RWPE2 (cell line): ENCODE results near the gene KIF16B.

Source experiments
- ATAC-seq: fragments of 200-7000 bp; cut with Tn5 transposase; 3 replicates; pipeline ENCODE4 v1.9.1; 2021; ENCODE audit warnings: low read depth
- DNase-seq: peaks from one replicate; pipeline ENCODE4 v3.0.0-alpha.2; 2020; ENCODE audit warnings: low spot score
- H3K27ac ChIP-seq: fragments of 450-650 bp; 2 replicates; pipeline ENCODE4 v1.5.1; 2017; ENCODE audit warnings: mild to moderate bottlenecking; ENCODE audit not compliant: poor library complexity, severe bottlenecking
- H3K27me3 ChIP-seq: fragments of 250-450 bp; sonication (Bioruptor Pico); 2 replicates; pipeline ENCODE4 v1.5.1; 2021; ENCODE audit warnings: mild to moderate bottlenecking, moderate library complexity; ENCODE audit not compliant: insufficient read depth, poor library complexity, severe bottlenecking
- H3K36me3 ChIP-seq: fragments of 250-450 bp; sonication (Bioruptor Pico); 2 replicates; pipeline ENCODE4 v1.5.1; 2020; ENCODE audit warnings: low read depth, mild to moderate bottlenecking, moderate library complexity
- H3K4me1 ChIP-seq: fragments of 250-450 bp; sonication (Bioruptor Pico); 2 replicates; pipeline ENCODE4 v1.5.1; 2021; ENCODE audit warnings: mild to moderate bottlenecking, moderate library complexity; ENCODE audit not compliant: insufficient read depth, poor library complexity, severe bottlenecking
- H3K4me3 ChIP-seq: fragments of 250-450 bp; sonication (Bioruptor Pico); 2 replicates; pipeline ENCODE4 v1.5.1; 2021; ENCODE audit warnings: mild to moderate bottlenecking, moderate library complexity; ENCODE audit not compliant: severe bottlenecking
- H3K9me3 ChIP-seq: fragments of 250-450 bp; sonication (Bioruptor Pico); 2 replicates; pipeline ENCODE4 v1.5.1; 2021; ENCODE audit warnings: mild to moderate bottlenecking, moderate library complexity; ENCODE audit not compliant: severe bottlenecking
- CTCF ChIP-seq: fragments of 450-650 bp; IDR thresholded peaks from one replicate; pipeline ENCODE4 v1.5.1; 2017; ENCODE audit warnings: mild to moderate bottlenecking, moderate library complexity; ENCODE audit not compliant: poor library complexity, severe bottlenecking

The KIF16B gene

GRCh38 chr20:16279320-16279719, 293.9 kb downstream of the KIF16B start:
- no peaks in the 10 kb centered on the region for H3K27me3 ChIP-seq
- no peaks in the 10 kb centered on the region for H3K4me1 ChIP-seq
- no peak for TF ChIP-seq CTCF
- no peak overlapping the region for H3K4me3 ChIP-seq
- ATAC-seq (peak; percentile 41; the same call in 1 of the 3 replicates), DNase-seq (no peak)
- H3K36me3 ChIP-seq = no peaks in the 10 kb centered on the region
- no peaks in the 10 kb centered on the region for H3K9me3 ChIP-seq
- no peak overlapping the region for H3K27ac ChIP-seq

- Histone ChIP-seq H3K27ac (no peak overlapping the region), H3K4me3 (no peak overlapping the region), H3K36me3 (no peaks in the 10 kb centered on the region), H3K4me1 (no peaks in the 10 kb centered on the region), H3K9me3 (no peaks in the 10 kb centered on the region), H3K27me3 (no peaks in the 10 kb centered on the region)
- no peak for TF ChIP-seq CTCF
- no peak for ATAC-seq
- DNase-seq = no peak
These were observed 299.3 kb downstream of the KIF16B start for GRCh38 chr20:16273812-16274555.

- no peak for ATAC-seq
- no peaks in the 10 kb centered on the region for H3K9me3 ChIP-seq
These were observed 300.4 kb downstream of the KIF16B start for GRCh38 chr20:16272780-16273360.

GRCh38 chr20:16271450-16271849, 301.8 kb downstream of the KIF16B start:
- H3K9me3 ChIP-seq = no peaks in the 10 kb centered on the region
- no peaks in the 10 kb centered on the region for H3K4me1 ChIP-seq
- ATAC-seq (no peak), DNase-seq (no peak)
- no peak overlapping the region for H3K4me3 ChIP-seq
- no peak for TF ChIP-seq CTCF
- no peaks in the 10 kb centered on the region for H3K27me3 ChIP-seq
- no peak overlapping the region for H3K27ac ChIP-seq
- no peaks in the 10 kb centered on the region for H3K36me3 ChIP-seq

More at GRCh38 chr20:16272780-16273360, 300.4 kb downstream of the KIF16B start:
- no peak for DNase-seq
- H3K27me3 ChIP-seq = no peaks in the 10 kb centered on the region
- no peaks in the 10 kb centered on the region for H3K4me1 ChIP-seq
- H3K36me3 ChIP-seq = no peaks in the 10 kb centered on the region
- no peak overlapping the region for H3K27ac ChIP-seq
- no peak for TF ChIP-seq CTCF
- no peak overlapping the region for H3K4me3 ChIP-seq

- ATAC-seq = no peak
- Histone ChIP-seq H3K27ac (no peak overlapping the region), H3K9me3 (no peaks in the 10 kb centered on the region), H3K36me3 (no peaks in the 10 kb centered on the region), H3K4me1 (no peaks in the 10 kb centered on the region), H3K27me3 (no peaks in the 10 kb centered on the region), H3K4me3 (no peak overlapping the region)
- TF ChIP-seq CTCF = no peak
- no peak for DNase-seq
These were observed 302.3 kb downstream of the KIF16B start for GRCh38 chr20:16270989-16271388.
